ENCODE results near the gene WDR45.

GRCh38 chrX:49117581-49117980, 37.9 kb upstream of the WDR45 start:
- TF ChIP-seq CTCF (conservative IDR thresholded peaks at IDR 0.05) (no peak), EZH2 (IDR thresholded peaks at IDR 0.05; ENCODE audit: low read depth) (no peak)
